IPS-11a (cell line): ENCODE measurements around the gene HTR3A.

Experiments used
- H3K4me3 ChIP-seq: one replicate; pipeline ENCODE4 v1.5.1; 2013; ENCODE audit warnings: low read depth, low read length, control low read depth

Gene HTR3A

GRCh38 chr11:113977701-113978100, 2.8 kb downstream of the HTR3A start:
- H3K4me3 ChIP-seq: no peak overlapping the region

- H3K4me3 ChIP-seq: no peak overlapping the region
Measured at GRCh38 chr11:113979431-113979830, 4.5 kb downstream of the HTR3A start.

- no peak overlapping the region for H3K4me3 ChIP-seq
Measured at GRCh38 chr11:113980785-113981184, 5.9 kb downstream of the HTR3A start.

- H3K4me3 ChIP-seq: no peak overlapping the region
Measured at GRCh38 chr11:113982306-113982705, 7.4 kb downstream of the HTR3A start.

- H3K4me3 ChIP-seq: no peak overlapping the region
Measured at GRCh38 chr11:113984781-113985180, 9.9 kb downstream of the HTR3A start.

GRCh38 chr11:113985906-113986305, 11.0 kb downstream of the HTR3A start:
- no peak overlapping the region for H3K4me3 ChIP-seq

- H3K4me3 ChIP-seq: no peak overlapping the region
Measured at GRCh38 chr11:113986351-113987140, 11.6 kb downstream of the HTR3A start.

GRCh38 chr11:113989381-113989780, 14.5 kb downstream of the HTR3A start:
- no peak overlapping the region for H3K4me3 ChIP-seq

GRCh38 chr11:113989916-113990315, 15.0 kb downstream of the HTR3A start:
- H3K4me3 ChIP-seq: no peak overlapping the region

GRCh38 chr11:113991170-113991569, 16.3 kb downstream of the HTR3A start:
- no peak overlapping the region for H3K4me3 ChIP-seq

- H3K4me3 ChIP-seq: no peak overlapping the region
Measured at GRCh38 chr11:113991718-113992458, 17.0 kb downstream of the HTR3A start.

GRCh38 chr11:113992459-113993110, 17.7 kb downstream of the HTR3A start:
- H3K4me3 ChIP-seq: no peak overlapping the region

- no peak overlapping the region for H3K4me3 ChIP-seq
Measured at GRCh38 chr11:113994077-113994954, 19.4 kb downstream of the HTR3A start.

GRCh38 chr11:113997473-113997872, 22.6 kb downstream of the HTR3A start:
- no peak overlapping the region for H3K4me3 ChIP-seq

- H3K4me3 ChIP-seq: no peak overlapping the region
Measured at GRCh38 chr11:113998574-113998973, 23.7 kb downstream of the HTR3A start.

- no peak overlapping the region for H3K4me3 ChIP-seq
Measured at GRCh38 chr11:114000526-114000925, 25.6 kb downstream of the HTR3A start.

GRCh38 chr11:114001416-114001815, 26.5 kb downstream of the HTR3A start:
- H3K4me3 ChIP-seq: no peak overlapping the region

GRCh38 chr11:114008331-114008730, 33.4 kb downstream of the HTR3A start:
- H3K4me3 ChIP-seq: no peak overlapping the region

GRCh38 chr11:114010931-114011330, 36.0 kb downstream of the HTR3A start:
- no peak overlapping the region for H3K4me3 ChIP-seq

- H3K4me3 ChIP-seq: no peak overlapping the region
Measured at GRCh38 chr11:114011443-114011842, 36.5 kb downstream of the HTR3A start.

- H3K4me3 ChIP-seq: no peak overlapping the region
Measured at GRCh38 chr11:114015117-114015516, 40.2 kb downstream of the HTR3A start.
